Inflammatory macrophage (primary cell): ENCODE results near the gene ABCC3.

ENCODE experiments used
- DNase-seq, 2 donors: peaks; one replicate each; pipeline ENCODE4 v3.0.0-alpha.2; 2020 to 2022

The ABCC3 gene

DNA sequence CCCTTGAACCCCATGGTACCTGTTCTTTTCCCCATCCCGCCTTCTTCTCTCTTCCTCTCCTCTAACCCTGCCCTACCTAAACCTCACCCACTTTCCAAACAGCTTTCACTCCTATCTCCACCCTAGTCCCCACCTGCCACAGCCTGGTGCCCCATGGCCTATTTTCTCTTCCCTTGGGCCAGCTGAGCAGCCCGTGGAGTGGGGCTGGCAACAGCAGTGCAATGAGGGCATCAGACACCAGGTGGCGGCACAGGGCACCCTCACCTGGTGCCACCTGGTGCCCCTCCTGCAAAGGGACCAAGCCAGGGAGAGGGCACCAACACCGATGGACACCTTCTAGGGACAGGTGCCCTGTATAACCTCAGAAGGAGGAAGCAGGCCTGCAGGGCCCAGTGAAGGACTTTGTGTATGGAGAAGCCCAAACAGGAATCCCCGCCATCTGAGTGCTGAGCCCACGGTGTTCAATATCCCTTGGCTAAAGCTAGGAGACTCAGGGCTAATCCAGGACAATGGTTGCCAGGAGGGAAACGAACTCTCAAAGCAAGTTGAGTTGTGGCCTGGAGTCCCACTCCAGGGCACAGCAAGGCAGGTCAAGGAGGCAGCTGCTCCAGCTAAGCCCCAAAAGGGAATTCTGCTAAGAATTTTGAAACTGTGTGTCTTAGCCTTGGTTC lies 4.0 kb upstream of the ABCC3 start:
- no peak for DNase-seq

DNA sequence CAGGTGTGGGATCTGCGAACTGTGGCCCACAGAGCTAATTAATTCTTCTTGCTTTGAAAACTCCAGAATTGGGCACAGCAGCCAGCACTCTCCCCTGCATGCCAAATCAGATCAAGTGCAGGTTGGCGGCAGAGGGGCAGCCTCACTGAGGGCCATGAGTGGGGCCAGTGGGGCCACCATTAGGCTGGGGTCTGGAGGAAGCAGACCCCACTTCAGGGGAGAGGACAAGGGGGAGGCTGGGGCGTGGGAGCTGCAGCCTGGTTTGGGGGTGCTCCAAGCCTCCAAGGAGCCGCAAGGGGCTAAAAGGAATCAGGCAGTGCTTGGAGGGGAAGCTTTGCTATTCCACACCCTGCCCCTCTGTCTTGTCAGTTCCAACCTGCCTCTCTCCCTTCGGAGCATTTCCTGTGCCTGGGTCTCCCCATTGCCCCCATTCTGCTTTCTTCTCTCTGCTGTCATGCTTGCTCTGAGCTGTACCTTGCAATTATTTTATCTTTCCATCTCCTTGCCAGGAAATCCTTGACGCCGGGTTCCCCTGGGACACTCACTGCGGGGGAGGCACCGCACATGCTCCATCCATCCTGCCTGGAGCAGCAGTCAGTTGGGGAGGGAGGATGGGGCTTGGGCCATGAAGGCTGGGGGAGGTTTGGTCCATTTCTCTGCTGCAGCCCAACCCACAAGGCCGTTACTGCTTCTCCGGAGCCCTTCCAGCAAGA lies 3.3 kb upstream of the ABCC3 start:
- no peak for DNase-seq

- DNase-seq: no peak
Measured at GRCh38 chr17:50631908-50632571, 2.6 kb upstream of the ABCC3 start.

DNA sequence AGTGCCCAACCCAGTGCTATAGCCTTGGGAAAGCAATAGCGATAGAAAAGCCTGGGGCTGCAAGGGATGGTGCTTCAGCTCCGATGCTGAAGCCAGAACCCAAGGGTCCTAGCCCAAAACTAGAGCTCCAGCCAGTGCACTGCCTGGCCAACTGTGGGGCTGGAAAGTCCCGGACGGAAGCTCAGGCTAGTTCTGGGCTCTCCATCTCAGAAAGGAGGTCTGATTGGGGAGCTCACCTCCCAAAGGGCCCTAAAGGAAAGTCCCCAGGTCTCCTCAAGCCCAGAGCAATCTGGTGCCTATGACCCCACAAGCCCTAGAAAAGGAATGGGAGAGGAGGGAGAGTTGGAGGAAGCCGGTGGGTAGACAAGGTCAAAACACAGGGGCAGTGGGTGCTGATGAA lies 2.0 kb upstream of the ABCC3 start:
- DNase-seq: no peak

GRCh38 chr17:50633683-50634082 lies 998 bp upstream of the ABCC3 start:
- no peak for DNase-seq

GRCh38 chr17:50634915-50635731 lies 442 bp downstream of the ABCC3 start:
- no peak for DNase-seq

DNA sequence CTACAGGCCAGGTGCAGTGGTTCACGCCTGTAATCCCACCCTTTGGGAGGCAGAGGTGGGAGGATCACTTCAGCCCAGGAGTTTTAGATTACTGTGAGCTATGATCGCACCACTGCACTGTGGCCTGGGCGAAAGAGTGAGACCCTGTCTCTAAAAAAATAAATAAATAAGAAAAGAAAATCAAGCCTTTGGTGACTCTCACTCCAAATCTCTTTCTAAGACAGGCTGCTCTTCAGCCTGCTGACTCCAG lies 976 bp downstream of the ABCC3 start:
- no peak for DNase-seq

- no peak for DNase-seq
Measured at GRCh38 chr17:50635982-50636803, 1.5 kb downstream of the ABCC3 start.

DNA sequence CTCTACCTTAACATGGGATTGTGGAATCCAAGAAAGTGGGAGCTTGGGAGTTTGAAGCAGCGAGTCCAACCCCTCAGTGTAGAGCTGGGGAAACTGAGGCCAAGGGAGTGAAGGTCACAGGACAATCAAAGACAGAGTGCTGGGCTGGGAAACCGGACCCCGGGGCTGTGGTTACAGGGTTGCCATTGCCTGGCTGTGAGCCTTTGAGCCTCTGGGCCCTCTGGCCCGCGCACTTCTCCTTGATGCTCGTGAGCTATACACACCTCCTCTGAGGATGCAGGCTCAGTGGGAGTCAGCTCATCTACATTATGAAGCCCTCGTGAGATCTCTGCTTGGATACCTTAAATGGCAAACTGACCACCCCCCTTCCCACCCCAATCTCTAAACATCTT lies 2.1 kb downstream of the ABCC3 start:
- DNase-seq: no peak

- DNase-seq: no peak
Measured at GRCh38 chr17:50637829-50638605, 3.3 kb downstream of the ABCC3 start.

GRCh38 chr17:50638606-50638965 lies 3.9 kb downstream of the ABCC3 start:
- peak in 1 of 2 donors; percentile 24 for DNase-seq

DNA sequence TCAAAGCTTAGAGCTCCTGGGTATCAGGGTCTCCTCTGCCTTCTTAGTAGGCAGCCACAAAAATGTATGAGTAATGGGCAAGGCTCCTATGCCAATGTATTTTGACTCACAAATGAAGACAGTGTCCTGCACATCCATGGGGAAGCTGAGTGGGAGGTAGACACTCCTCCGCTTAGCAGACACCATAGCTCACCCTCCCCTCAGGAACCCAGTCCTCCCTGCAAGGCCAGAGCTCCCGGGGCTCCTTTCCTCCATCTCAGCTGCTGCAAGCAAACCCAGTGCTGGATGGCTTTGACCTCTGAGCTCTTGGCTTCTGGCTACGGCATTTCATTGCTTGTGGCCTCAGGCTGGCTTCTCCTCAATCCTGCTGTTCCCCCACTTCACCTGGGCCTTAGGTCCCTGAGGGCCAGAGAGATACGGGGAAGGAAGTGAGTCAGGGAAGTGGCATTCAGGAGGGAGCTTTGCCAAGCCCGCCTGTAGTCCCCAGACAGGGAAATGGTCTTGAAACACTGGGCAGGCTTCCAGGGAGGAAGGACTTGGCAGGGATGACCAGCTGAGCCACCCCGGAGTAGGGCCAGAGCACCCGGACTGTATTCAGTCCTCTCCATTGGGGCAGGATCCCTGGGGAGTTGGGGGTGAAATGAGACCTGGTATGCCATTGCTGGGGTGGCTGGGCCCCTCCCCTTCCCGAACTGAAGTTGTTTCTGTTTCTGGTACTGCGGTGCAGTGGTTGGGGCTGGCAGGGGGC lies 4.5 kb downstream of the ABCC3 start:
- DNase-seq: peak; percentile 62 to 79

- DNase-seq: peak; percentile 82 to 89
Measured at GRCh38 chr17:50640686-50641351, 6.1 kb downstream of the ABCC3 start.

DNA sequence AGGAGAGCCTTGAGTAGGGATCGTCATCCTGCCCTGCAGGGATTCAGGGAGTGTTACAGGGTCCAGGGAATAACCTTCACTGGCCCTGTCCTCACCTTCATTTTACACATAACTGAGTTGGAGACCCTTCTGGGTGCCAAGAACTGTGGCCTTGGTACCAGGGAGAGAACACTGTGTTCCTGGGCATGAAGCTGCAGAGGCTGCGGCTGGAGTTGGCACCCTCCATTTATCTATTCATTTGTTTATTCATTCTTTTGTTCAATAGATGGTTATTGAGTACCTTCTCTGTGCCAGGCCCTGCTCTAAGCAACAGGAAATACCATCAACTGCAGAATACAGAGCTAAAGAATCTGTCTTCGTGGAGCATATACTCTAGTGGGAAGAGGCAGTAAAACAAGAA lies 6.7 kb downstream of the ABCC3 start:
- no peak for DNase-seq

- DNase-seq: no peak
Measured at GRCh38 chr17:50642071-50642721, 7.5 kb downstream of the ABCC3 start.

DNA sequence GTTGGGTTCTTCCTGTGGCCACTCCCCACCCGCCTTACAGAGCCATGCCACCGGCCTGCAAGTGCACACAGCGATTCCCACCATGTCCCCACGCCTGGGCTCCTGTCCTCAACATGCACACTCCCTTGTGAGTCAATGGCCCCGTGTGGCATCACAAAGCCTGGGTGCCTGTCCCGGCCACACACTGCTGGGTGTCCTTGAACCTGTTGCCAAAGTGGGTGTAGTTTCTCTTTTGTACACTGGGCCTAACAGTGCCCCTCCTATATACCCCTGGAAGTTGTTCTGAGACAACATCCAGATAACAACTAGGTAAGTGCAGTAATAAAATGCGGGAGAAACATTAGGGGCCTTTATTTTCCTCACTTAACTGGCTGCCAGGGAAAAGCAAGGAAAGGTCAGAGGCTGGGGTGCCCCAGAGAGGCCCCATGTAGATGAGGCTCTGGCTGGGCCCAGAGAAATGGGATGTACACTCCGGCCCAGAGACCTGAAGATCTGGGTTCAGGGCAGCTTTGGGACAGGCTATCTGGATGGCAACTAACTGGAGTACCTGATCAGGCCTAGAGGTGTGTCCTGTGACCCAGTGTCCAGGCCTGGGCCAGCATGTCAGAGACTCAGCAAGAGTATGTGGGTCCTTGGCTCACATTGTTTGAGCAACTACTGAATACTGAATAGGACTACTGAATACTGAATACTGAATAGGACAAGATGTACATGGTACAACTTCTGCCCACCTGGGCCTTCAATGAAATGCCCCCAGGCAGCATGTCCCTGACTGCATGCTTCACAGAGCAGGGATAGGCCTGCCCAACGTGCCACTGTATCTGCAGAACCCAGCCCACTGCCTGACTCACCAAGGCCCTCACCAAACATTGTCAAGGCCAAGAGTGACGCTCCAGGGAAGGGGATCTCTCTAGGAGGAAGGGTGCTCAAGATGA lies 8.3 kb downstream of the ABCC3 start:
- no peak for DNase-seq

DNA sequence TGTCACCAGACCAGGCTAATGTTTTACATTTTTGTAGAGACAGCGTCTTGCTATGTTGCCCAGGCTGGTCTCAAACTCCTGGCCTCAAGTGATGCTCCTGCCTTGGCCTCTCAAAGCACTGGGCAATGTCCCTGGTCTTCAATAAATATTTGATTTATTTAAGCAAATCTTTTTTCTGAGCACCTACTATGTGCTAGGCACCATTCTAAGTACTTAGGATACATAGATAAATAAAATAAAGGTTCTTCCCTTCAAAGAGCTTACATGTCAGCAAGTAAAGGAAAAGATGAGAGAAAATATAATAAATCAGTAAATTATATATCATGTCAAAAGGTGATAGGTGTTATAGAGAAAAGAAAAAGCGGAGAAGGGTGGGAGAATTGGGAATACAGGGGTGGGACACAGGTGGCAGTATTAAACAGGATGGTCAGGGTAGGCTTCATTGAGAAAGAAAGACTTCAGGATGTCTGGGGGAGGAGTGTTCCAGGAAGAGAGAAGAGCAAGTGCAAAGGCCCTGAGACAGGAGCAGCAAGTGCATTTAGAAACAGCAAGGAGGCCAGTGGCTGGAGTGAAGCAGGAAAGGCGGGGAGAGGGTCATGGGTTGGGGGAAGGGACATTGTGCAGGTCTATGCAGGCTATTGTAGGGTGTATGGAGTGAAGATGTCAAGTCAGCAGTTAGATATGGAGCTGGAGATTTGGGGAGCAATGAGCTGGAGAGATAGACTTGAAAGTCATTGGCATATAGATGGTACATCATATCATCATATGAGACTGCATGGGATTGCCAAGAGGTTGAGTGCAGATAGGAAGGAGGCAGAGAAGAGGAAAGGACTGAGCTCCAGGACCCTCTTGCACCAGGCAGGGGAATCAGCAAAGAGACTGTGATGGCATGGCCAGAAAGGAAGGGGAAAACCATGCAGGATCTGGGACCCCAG lies 11.3 kb downstream of the ABCC3 start:
- no peak for DNase-seq

GRCh38 chr17:50647187-50647586 lies 12.5 kb downstream of the ABCC3 start:
- DNase-seq: no peak
